Thyroid gland (tissue), 4 donors: ENCODE measurements around the gene ZNF346.

Experiments used
- CTCF ChIP-seq, 6 experiments: fragments of 200-600 bp in 3 of 6; fragments of 450-650 bp in 3 of 6; sonication (generic) in 3 of 6; IDR thresholded peaks; one replicate each; pipeline ENCODE4 v1.5.1; 2016 to 2019; ENCODE audit warnings: antibody characterized with exemption in 6 of 6, mild to moderate bottlenecking in 2 of 6, inconsistent platforms in 1 of 6, moderate library complexity in 1 of 6
- POLR2A ChIP-seq, 2 donors: fragments of 450-650 bp; IDR thresholded peaks; one replicate each; pipeline ENCODE4 v1.6.1; 2017; ENCODE audit warnings: antibody characterized with exemption in 2 of 2, mild to moderate bottlenecking in 2 of 2, moderate library complexity in 1 of 2

DNA sequence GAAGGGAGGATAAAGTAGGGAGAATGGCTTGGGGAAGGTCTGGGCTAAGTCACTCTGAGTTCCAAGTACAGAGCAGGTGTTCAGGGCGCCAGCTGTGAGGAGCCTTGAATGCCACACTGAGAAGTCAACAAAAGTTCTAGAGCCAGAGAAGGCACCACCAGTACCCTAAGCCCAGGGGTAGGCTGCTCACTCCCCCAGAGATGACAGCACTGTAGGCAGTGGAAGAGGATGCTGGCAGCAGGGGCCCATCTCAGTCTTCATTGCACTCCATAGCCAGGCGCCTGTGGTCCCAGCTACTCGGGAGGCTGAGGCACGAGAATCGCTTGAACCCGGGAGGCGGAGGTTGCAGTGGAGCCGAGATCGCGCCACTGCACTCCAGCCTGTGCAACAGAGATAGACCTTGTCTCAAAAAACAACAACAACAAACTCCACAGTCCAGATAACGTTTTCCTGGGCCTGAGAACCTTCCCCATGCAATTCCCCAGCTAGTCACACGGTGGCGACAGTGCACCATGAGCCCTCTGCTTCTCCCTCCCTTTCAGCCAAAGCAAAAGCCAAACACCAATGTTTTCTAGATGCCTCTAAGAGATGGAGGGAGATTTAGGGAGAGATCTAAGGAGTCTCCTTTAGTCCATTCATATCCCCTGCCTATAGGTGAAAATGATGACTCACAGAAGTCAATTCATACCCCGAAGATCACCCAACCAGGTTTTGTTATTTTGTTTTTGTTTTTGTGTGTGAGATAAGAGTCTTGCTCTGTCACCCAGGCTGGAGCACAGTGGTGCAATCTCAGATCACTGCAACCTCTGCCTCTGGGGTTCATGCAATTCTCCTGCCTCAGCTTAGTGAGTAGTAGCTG lies 91.3 kb downstream of the ZNF346 start:
- peak; percentile 98 to 99 (median 99) for TF ChIP-seq CTCF (IDR thresholded peaks at IDR 0.05)
- no peak for TF ChIP-seq POLR2A (IDR thresholded peaks at IDR 0.05)
